ENCODE measurements around the gene USB1.

Gene USB1

DNA sequence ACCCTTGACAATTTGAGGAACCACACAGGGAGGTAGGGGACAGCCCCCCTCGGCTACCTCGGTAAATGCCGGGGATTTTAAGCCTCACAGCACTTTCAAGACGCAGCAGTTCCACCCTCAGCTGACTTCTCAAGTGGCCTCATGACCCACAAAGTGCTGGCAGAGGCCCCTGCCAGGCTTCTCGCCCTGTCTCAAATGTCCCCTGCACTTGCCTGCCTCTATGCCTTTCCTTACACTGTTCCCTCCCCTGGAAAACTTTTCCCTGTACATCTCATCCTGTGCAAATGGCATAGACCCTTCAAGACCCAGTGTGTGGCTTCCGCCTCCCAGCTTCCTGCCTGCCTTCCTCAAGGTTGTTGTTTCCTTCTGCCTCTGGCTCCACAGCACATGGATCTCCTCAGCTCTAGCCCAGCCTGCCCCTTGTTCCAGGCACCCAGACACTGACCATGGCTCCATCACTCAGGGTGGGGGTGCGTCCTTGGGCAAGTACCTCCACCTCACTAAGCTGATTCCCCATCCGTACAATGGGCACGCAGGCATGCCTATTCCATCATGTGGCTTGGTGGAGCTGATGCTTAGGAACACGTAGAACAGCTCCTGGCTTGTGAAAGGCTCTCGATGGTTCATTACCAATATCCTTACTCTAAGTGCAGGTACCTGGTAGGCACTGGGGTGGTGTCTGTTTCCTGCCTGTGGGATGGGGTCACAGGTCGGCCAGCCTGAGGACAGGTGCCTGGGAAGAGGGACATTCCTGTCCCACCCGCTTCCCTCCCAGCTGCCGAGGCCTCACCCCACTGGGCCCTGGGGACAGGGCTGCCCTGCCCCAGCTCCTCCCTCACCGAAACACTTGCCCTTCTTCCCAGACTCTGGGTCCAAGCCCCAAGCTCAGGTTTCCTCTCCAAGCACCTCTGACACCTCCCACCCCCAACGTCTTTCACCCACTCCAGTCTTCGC, 48.3 kb downstream of the USB1 start:
- Mint-ChIP-seq H3K36me3 (peaks cover 7% of the 10 kb centered on the region), H3K27ac (no peak overlapping the region), H3K4me3 (no peak overlapping the region), H3K4me1 (no peaks in the 10 kb centered on the region), H3K9me3 (peaks cover 6% of the 10 kb centered on the region), H3K27me3 (peaks cover 28% of the 10 kb centered on the region)
- no peak for ATAC-seq

GRCh38 chr16:58051296-58051695, 50.1 kb downstream of the USB1 start:
- H3K4me3 Mint-ChIP-seq = no peak overlapping the region
- no peak overlapping the region for H3K27ac Mint-ChIP-seq
- H3K4me1 Mint-ChIP-seq = no peaks in the 10 kb centered on the region
- no peak for ATAC-seq
- peaks cover 7% of the 10 kb centered on the region for H3K36me3 Mint-ChIP-seq
- H3K27me3 Mint-ChIP-seq = peaks cover 38% of the 10 kb centered on the region
- peaks cover 6% of the 10 kb centered on the region for H3K9me3 Mint-ChIP-seq

DNA sequence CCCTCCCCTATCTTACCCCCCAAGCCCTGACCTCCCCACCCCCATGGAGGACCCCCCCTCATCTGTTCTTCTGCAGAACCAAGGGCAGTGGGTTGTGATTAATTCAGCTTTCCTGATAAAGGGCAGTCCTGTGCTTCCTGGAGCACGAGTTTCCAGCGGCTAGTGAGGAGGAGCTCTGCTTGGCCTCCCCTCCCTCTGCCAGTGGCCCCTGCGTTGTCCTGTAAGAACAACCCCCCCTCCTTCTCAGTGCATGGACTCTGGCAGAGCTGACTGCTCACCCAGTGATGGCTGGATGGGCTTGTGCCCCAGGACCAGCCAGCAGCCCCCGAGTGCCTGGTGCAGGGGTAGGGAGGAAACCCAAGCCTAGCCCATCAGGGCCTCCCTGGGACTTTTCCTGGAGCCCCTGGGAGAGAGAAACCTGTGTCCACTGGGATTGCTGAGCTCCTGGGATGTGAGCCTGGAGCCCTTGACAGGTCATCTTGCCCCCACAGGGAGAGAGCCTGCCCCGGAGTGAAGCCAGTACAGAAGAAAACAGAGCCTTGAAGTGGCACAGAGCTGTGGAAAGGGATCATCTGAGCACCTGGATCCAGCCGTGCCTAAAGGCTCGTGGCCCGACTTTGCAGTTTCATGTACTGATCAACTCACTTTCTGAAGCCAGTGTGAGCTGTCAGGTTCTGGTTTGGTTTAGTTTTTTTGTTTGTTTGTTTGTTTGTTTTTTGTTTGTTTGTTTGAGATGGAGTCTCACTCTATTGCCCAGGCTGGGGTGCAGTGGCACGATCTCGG, 50.8 kb downstream of the USB1 start:
- Mint-ChIP-seq H3K4me3 (no peak overlapping the region), H3K27ac (no peak overlapping the region), H3K4me1 (no peaks in the 10 kb centered on the region), H3K9me3 (peaks cover 6% of the 10 kb centered on the region), H3K36me3 (peaks cover 7% of the 10 kb centered on the region), H3K27me3 (peaks cover 38% of the 10 kb centered on the region)
- ATAC-seq = no peak

GRCh38 chr16:58053682-58054005, 52.4 kb downstream of the USB1 start:
- Mint-ChIP-seq H3K27me3 (peaks cover 38% of the 10 kb centered on the region), H3K4me3 (no peak overlapping the region), H3K4me1 (no peaks in the 10 kb centered on the region), H3K36me3 (peaks cover 7% of the 10 kb centered on the region), H3K9me3 (peaks cover 6% of the 10 kb centered on the region), H3K27ac (no peak overlapping the region)
- no peak for ATAC-seq

- Mint-ChIP-seq H3K4me3 (no peak overlapping the region), H3K4me1 (no peaks in the 10 kb centered on the region), H3K9me3 (peaks cover 6% of the 10 kb centered on the region), H3K27ac (no peak overlapping the region), H3K36me3 (peaks cover 7% of the 10 kb centered on the region), H3K27me3 (peaks cover 34% of the 10 kb centered on the region)
- ATAC-seq = no peak
Observed at GRCh38 chr16:58054289-58054688, 53.1 kb downstream of the USB1 start.

DNA sequence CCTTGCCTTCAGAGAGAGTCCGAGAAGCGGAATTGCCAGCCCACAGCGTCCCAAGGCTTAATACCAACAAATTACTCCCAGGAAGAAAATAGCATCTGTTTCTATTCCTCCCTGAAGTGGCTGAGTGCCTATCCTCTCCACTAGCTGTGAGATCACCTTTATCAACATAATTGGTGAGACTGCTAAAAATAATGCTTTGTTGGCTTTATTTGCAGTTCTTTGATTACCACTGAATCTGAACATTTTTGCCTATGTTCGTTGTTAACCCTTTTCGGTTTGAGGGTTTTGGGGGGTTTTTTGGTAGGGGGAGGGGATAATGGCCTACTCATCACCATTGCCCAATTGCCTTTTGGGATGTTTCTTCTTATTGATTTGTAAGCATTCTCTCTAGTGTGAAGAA, 55.4 kb downstream of the USB1 start:
- Mint-ChIP-seq H3K4me3 (no peak overlapping the region), H3K9me3 (no peaks in the 10 kb centered on the region), H3K27ac (no peak overlapping the region), H3K36me3 (no peaks in the 10 kb centered on the region), H3K4me1 (no peaks in the 10 kb centered on the region), H3K27me3 (peaks cover 11% of the 10 kb centered on the region)
- no peak for ATAC-seq

GRCh38 chr16:58057121-58057520, 55.9 kb downstream of the USB1 start:
- Mint-ChIP-seq H3K27ac (no peak overlapping the region), H3K36me3 (no peaks in the 10 kb centered on the region), H3K27me3 (peaks cover 9% of the 10 kb centered on the region), H3K4me3 (no peak overlapping the region), H3K9me3 (no peaks in the 10 kb centered on the region), H3K4me1 (no peaks in the 10 kb centered on the region)
- no peak for ATAC-seq

DNA sequence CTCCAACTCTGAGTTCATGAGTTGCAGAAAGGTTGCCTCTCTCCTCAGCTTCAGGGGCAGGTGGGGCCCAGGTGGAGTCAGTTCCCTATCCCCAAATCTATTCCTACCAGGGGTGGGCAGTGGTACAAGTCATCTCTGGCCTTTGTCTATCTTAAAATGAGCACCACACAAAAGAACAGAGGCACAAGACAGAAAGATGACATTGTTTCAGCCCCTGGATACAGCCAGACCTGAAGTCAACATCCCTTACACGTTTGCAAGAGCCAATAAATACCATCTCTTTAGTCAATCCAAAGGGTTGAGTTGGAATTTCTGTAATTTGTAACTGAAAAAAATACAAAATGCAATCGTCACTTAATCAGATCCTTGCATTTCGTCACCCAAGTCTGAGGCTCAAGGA, 56.6 kb downstream of the USB1 start:
- ATAC-seq = no peak
- Mint-ChIP-seq H3K4me3 (no peak overlapping the region), H3K9me3 (no peaks in the 10 kb centered on the region), H3K4me1 (no peaks in the 10 kb centered on the region), H3K27ac (no peak overlapping the region), H3K36me3 (no peaks in the 10 kb centered on the region), H3K27me3 (peaks cover 9% of the 10 kb centered on the region)

DNA sequence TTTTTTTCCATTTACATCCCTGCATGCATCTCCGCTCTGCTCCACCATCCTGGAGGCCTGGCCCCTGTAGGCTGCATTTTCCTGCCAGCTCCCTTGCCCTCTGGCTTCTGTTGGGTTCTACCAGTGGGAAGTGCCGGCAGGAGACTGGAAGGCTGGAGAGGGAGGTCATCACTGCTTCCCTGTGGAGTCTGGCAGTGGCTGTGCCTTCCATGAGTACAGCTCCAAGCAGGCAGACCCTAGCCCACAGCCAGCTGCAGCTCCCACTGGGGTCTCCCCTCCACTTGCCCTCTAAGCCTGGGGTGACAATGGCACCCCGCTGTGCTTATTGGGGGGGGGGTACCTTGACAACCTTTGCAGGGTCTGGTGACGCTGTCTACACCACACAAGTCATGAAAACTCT, 61.6 kb downstream of the USB1 start:
- no peaks in the 10 kb centered on the region for H3K9me3 Mint-ChIP-seq
- H3K27ac Mint-ChIP-seq = no peak overlapping the region
- no peak overlapping the region for H3K4me3 Mint-ChIP-seq
- no peak for ATAC-seq
- H3K27me3 Mint-ChIP-seq = no peaks in the 10 kb centered on the region
- H3K4me1 Mint-ChIP-seq = no peaks in the 10 kb centered on the region
- H3K36me3 Mint-ChIP-seq = no peaks in the 10 kb centered on the region

DNA sequence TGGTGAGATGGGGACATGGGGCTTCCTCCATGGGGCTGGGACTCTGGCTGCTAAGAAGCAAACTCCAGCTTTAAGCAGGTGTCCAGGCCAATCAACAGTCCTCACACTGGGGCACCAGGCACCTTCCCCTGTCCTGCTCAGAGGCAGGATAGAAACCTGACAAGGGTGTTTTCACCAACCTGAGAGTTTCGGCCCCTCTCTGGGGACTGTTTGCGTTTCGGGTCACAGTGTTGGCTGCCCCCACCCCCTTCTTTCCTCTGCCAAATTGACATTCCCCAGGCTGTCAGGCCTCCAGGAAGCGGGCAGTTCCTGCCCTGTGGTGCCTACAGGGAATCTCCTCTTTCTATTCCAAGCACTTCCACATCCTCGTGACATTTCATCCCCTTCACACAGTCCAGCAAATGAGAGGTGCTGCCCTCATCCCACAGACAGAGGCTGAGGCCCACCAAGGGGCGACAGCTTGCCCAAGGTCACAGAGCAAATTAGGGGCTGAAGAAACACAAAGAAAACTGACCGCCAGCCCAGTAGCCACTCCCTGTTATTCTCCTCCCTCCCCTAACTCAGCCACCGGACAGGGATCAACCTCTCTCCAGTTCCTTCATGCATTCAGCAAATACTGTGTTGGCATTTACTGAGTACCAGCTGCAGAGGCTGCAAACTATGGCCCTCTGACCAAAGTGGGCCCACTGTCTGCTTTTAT, 62.3 kb downstream of the USB1 start:
- no peaks in the 10 kb centered on the region for H3K4me1 Mint-ChIP-seq
- H3K27ac Mint-ChIP-seq = no peak overlapping the region
- peaks cover 1% of the 10 kb centered on the region for H3K36me3 Mint-ChIP-seq
- peaks cover under 1% of the 10 kb centered on the region for H3K9me3 Mint-ChIP-seq
- no peak overlapping the region for H3K4me3 Mint-ChIP-seq
- no peaks in the 10 kb centered on the region for H3K27me3 Mint-ChIP-seq
- no peak for ATAC-seq

- H3K27me3 Mint-ChIP-seq = peaks cover 11% of the 10 kb centered on the region
- no peaks in the 10 kb centered on the region for H3K4me1 Mint-ChIP-seq
Observed at GRCh38 chr16:58070585-58070984, 69.4 kb downstream of the USB1 start.

More at GRCh38 chr16:58070585-58070984, 69.4 kb downstream of the USB1 start:
- H3K27ac Mint-ChIP-seq = no peak overlapping the region
- no peak overlapping the region for H3K4me3 Mint-ChIP-seq
- H3K9me3 Mint-ChIP-seq = peaks cover 12% of the 10 kb centered on the region
- H3K36me3 Mint-ChIP-seq = peaks cover 4% of the 10 kb centered on the region
- ATAC-seq = no peak
